GM19351 (cell line): ENCODE data around the gene CCN5.
A peak's percentile ranks its signal among the peaks of the same experiment; 100 is the strongest.
"Not testable (repeated sequence)": the region's sequence is repeated elsewhere in the genome, so short reads cannot be mapped to it uniquely, and the experiment has no call there.

Source experiments
- ATAC-seq: cut with Tn5 transposase; IDR thresholded peaks from one replicate; pipeline ENCODE4 v1.9.1; 2021; ENCODE audit warnings: mild to moderate bottlenecking, moderate library complexity; ENCODE audit not compliant: unreplicated experiment

Gene CCN5

DNA sequence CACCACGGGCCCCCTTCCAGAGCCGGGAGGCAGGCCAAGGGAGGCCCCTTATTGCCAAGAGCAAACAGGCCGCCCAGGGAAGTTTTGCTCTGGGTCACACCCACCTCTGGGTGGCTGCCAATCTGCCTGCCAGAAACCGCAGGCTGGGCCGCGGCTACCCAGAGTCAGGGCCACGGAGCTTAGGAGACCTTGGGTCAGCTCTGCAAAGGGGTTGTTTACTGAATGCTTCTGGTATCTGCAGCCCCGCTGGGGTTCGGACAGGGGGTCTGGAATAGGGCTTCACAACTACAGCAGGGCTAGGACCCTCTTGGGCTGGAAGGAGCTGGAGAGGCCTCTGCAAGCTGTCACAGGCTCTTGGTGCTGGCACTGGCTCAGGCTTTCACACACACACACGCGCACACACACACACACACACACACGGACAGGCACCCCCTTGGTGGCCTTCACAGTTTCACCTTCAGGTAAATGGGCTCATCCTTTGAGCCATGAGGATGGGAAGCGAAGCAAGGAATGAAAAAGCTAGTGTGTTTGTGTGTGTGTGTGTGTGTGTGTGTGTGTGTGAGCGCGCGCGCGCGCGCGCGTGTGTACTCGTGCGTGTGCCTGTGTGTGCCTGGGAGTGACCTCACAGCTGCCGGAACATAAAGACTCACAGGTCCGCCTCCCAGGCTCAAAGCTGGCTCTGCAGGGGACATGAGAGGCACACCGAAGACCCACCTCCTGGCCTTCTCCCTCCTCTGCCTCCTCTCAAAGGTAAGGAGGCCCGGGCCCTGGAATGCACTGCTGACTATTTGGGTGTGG is at the start of gene CCN5:
Gene CCN5, plus strand, starts transcription at position 669 of the 798 bp plus-strand sequence. Its CDS starts 22 bp downstream, at position 691.
- no peak for ATAC-seq

GRCh38 chr20:44666066-44666465 is 49.1 kb upstream of the CCN5 start:
- no peak for ATAC-seq

DNA sequence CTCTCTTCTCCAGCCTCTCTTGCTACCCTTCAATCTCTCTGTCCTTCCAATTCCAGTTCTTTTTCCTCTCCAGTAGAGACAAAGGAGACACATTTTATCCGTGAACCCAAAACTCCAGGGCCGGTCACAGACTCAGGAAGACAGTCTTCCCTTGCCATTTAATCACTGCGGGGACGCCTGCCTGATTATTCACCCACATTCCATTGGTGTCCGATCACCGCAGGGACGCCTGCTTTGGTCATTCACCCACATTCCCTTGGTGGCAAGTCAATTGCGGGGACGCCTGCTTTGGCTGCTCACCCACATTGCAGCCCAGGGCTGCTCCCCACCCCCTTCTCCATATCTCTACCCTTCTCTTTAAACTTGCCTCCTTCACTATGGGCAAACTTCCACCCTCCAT is 44.3 kb upstream of the CCN5 start:
- ATAC-seq = not testable (repeated sequence)

- ATAC-seq = not testable (repeated sequence)
Measured at GRCh38 chr20:44671541-44671940, 43.6 kb upstream of the CCN5 start.

GRCh38 chr20:44672318-44672902 is 42.8 kb upstream of the CCN5 start:
- not testable (repeated sequence) for ATAC-seq

DNA sequence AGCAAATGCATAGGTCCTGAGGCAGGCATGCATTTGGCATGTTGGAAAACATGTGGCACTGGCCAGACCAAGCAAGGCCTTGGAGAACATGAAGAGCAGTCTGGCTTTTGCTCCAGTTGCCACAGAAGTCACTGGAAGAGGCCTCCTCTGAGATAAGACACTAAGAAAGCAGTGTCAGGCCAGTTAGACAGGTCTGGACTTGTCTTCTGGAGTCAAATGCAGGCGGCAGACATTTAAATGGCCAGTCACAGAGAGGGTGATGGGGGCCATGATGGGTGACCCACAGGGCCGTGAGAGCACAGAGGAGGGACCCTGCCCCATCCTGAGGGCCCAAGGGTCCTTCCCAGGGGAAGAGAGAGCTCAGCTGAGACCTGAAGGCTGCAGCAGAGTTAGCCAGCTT is 36.9 kb upstream of the CCN5 start:
- no peak for ATAC-seq

DNA sequence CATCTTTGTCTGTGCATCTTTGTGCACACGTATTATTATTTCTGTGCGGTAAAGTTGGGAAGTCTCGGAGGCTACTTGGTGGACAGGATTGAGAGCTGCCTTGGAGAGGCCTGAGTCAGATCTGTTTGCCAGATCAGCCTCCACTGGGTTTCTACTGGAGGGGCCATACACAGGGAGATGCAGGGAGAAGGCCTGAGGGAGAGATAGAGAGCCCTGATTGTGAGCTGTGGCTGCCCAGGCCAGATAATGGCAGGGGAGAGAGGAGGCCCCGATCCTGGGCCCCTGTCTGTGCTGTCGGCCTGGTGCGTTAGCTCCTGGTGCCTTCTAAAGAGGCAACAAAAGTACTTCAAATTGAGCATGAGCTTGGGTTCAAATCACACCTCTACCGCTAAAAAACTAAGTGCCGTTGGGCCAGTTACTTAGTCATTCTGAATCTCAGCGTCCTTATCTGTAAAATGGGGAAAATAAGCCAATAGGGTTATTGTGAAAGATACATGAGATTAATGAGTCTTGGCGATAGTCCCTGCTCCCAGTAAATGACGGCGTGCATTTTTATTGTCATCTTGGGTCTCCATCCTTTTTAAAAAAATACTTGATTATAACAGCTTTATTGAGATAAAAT is 36.1 kb upstream of the CCN5 start:
- no peak for ATAC-seq

DNA sequence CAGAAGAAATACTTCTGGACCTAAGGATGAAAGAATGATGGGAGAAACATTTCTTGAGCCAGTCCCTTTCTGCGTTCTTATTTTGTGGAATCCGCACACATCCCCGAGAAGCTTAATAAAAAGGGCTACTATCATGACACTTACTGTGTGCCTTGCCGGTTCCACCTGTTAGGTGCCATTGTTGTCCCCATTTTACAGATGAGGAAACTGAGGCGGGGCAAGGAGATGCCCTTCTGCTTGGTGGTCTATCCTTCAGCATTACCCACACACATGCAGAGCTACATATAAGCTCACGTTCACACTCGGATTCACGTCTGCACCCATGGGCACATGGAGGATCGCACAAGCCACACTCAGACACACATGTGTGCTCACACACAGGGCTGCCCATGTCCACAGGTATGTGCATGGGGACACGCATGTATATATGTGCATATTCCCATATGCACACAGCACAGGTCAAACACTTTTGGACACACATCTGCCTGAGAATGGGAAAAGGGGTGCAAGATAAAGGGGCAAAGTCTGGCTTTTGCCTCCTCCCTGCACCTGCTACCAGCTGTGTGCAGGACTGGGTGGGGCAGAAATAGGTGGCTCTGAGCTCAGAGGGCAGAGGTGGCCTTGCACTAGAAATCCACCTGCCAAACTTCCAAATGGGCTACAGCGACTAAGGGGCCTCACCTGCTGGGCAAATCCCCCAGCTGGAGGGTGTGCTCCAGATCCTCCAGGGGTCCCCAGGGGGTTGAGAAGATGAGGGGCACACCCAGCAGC is 33.2 kb upstream of the CCN5 start:
- no peak for ATAC-seq

DNA sequence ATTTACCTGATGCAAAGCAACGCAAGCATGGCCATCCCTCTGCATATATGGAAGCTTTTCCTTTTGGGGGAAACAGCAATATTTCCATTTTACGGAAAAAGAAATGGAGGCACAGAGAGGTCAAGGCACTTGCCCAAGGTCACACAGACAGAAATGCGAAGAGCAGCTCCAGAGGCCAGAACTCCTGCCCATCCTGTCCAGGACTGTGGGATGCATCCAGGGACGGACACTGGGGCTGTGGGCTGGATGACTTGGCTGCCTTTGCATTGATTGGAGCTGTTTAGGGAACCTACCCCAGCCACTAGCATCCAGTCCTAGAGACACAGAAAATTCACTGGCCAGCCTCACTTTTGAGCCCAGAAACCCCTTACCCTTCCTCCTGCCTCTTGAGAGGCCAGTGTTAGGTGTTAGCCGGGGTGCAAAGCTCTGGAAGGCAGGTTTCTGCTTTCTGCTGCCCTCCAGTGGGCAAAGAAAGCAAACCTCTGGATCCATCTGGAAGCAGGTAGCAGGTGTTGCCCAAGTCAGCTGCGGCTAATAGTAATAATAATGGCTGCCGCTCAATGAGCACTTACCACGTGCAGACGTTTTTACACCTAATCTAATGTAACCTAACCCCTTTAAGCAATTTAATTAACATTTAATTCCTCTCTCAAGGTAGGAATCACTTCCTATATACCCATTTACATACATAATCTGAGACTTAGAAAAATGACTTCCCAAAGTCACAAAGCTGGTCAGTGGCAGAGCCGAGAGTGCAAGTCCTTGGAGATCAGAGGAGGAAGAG is 31.7 kb upstream of the CCN5 start:
- peak; percentile 79 for ATAC-seq

DNA sequence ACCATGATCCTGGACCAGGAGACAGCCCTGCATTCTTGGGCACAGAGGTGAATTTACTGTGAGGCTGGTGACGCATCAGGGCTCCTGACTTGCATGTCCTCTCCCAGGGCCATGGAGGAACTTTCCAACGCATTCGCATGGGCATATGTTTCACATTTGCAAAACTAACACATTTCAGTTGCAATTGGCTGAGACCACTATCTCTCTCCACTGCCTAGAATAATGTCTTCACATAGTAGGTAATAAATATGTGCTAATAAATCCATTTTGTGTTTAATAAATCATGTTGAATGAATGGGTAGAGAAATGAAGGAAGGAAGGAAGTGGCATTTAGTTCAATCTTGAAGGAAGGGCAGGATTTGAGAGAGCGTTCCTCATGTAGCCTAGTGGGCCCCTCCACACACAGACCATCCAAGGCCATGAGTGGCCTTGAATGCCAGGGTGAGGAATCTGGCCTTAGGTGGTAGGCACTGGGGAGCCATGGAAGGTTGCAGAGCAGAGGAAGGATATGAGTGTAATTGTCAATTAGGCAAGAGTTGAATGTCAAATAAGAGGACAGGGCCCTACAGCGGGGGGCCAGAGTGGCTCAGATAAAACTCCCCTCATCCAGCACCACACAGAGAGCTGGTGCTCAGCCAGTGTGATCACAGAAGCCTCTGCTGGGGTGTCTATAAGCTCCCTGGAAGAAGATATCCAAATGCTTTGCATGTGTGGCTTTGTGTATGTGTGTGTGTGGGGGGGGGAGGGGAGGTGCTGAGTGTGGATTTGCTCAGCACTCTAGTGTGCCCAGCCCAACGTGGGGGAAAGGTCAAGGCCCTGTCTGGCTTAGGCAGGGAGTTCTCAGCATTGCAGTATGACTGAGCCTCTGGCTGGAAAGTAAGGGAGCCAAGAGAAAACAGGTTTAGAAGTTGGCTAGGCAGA is 30.9 kb upstream of the CCN5 start:
- ATAC-seq = no peak

DNA sequence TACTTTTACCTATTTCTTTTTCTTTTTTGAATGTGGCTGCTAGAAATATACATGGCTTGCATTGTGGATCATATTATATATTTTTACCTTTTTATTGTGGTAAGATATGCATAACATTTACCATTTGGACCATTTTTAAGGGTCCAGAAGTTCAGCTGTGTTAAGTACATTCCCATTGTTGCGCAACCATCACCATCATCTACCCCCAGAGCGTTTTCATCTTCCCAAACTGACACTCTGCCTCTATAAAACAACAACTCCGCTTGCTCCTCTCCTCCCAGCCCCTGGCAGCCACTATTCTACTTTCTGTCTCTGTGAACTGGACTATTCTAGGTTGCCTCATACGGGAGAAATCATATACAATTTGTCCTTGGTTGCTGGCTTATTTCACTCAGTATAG is 28.2 kb upstream of the CCN5 start:
- ATAC-seq = no peak

DNA sequence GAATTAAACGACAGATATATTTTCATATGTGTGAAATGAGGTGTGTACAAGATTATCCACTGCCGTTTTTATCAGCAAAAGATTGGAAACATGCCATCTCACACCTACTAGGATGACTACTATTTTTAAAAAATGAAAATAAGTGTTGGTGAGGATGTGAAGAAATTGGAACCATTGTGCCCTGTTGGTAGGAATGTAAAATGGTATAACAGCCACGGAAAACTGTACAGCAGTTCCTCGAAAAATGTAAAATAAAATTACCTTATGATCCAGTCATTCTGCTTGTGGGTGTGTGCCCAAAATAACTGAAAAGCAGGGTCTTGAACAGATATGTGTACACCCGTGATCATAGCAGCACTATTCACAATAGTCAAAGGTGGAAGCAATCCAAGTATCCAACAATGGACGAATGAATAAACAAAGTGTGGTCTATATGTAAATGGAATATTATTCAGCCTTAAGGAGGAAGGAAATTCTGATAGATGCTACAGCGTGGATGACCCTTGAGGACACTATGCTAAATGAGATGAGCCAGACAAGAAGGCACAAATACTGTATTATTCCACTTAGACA is 27.0 kb upstream of the CCN5 start:
- ATAC-seq = no peak

DNA sequence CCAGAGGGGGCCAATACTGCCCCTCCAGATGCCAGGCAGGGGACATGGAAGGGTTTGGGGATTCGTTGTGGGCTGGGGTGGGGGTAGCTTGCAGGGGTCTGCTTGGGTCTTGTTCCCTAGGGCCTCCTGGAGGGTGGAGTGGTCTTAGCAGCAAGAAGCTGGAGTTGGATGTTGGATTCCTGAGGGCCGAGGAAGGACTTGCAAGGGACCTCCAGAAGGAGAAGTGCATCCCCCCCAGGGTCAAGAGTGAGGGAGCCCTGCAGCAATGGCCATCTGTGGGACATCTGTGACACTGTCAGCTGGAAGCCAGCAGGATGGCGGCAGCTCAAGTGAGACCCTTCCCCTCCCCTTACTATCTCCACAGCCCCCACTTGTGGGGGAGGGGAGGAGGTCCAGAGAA is 25.4 kb upstream of the CCN5 start:
- ATAC-seq = no peak

- no peak for ATAC-seq
Measured at GRCh38 chr20:44690781-44691423, 24.3 kb upstream of the CCN5 start.

GRCh38 chr20:44691424-44692423 is 23.4 kb upstream of the CCN5 start:
- no peak for ATAC-seq

DNA sequence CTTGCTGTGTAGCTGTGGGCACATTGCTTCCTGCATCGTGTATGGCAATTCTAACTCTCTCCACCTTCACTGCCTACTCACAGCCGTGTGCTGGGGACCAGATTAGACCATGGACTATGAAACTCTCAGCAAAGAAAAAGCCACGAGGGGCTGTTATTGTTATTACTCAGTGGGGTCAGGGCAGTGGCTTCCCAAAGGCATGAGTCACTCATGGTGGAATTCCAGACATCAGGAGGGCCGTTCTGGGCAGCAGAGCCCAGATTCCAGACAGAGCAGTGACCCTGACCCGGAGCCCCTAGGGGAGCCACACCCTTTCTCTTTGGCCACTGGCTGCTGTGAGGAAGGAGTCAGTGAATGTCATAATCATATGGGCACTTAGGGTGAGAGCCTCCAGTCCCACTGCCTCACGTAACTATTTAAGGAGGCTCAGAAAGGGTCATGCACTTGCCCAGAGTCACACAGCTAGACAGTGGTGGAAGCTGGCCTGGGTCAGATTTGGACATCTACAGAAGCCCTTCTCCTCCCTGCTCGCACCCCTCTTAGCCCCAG is 22.2 kb upstream of the CCN5 start:
- ATAC-seq = no peak

GRCh38 chr20:44693627-44694026 is 21.5 kb upstream of the CCN5 start:
- ATAC-seq = no peak
